Stimulated activated CD4-positive, alpha-beta T cell treated with anti-CD3 and anti-CD28 coated beads, TNF-alpha, amount 100 ng/mL, for 4 hours (primary cell): ENCODE results near the gene ZNF318.
"Not testable (repeated sequence)": the region's sequence is repeated elsewhere in the genome, so short reads cannot be mapped to it uniquely, and the experiment has no call there.

Source experiments
- DNase-seq, 3 experiments: peaks; one replicate each; pipeline ENCODE4 v3.0.0-alpha.2; 2020; ENCODE audit warnings: low read depth in 3 of 3

ZNF318 gene

GRCh38 chr6:43369174-43370002, at the start of gene ZNF318:
Gene ZNF318, minus strand, starts transcription at chr6:43369647. Its CDS starts 282 bp downstream, at chr6:43369365.
- DNase-seq = peak; percentile 86 to 89 (median 88)

- DNase-seq = no peak
Observed at GRCh38 chr6:43416935-43417334, 47.5 kb upstream of the ZNF318 start.

- not testable (repeated sequence) for DNase-seq
Observed at GRCh38 chr6:43415275-43415674, 45.8 kb upstream of the ZNF318 start.

- DNase-seq = no peak
Observed at GRCh38 chr6:43413002-43413401, 43.6 kb upstream of the ZNF318 start.

GRCh38 chr6:43412541-43412940, 43.1 kb upstream of the ZNF318 start:
- no peak for DNase-seq

GRCh38 chr6:43410776-43411175, 41.3 kb upstream of the ZNF318 start:
- not testable (repeated sequence) for DNase-seq

GRCh38 chr6:43408259-43408658, 38.8 kb upstream of the ZNF318 start:
- DNase-seq = no peak

GRCh38 chr6:43407296-43407695, 37.8 kb upstream of the ZNF318 start:
- no peak for DNase-seq

GRCh38 chr6:43405354-43405753, 35.9 kb upstream of the ZNF318 start:
- no peak for DNase-seq

- no peak for DNase-seq
Observed at GRCh38 chr6:43402820-43403219, 33.4 kb upstream of the ZNF318 start.

GRCh38 chr6:43401730-43402129, 32.3 kb upstream of the ZNF318 start:
- no peak for DNase-seq

- no peak for DNase-seq
Observed at GRCh38 chr6:43399932-43400487, 30.6 kb upstream of the ZNF318 start.

GRCh38 chr6:43396408-43397149, 27.1 kb upstream of the ZNF318 start:
- DNase-seq = no peak

- DNase-seq = no peak
Observed at GRCh38 chr6:43395776-43396175, 26.3 kb upstream of the ZNF318 start.

- DNase-seq = no peak
Observed at GRCh38 chr6:43394982-43395381, 25.5 kb upstream of the ZNF318 start.

GRCh38 chr6:43393602-43394001, 24.2 kb upstream of the ZNF318 start:
- no peak for DNase-seq

- not testable (repeated sequence) for DNase-seq
Observed at GRCh38 chr6:43393133-43393532, 23.7 kb upstream of the ZNF318 start.

- no peak for DNase-seq
Observed at GRCh38 chr6:43391440-43392031, 22.1 kb upstream of the ZNF318 start.

GRCh38 chr6:43390753-43391439, 21.4 kb upstream of the ZNF318 start:
- DNase-seq = not testable (repeated sequence)

GRCh38 chr6:43389730-43390295, 20.4 kb upstream of the ZNF318 start:
- DNase-seq = no peak

GRCh38 chr6:43386492-43386891, 17.0 kb upstream of the ZNF318 start:
- DNase-seq = no peak
